Neural progenitor cell (in vitro differentiated cells): ENCODE results near the gene SLC9C1.

Experiments
- EZH2 ChIP-seq: fragments of 200-600 bp; sonication (generic); IDR thresholded peaks from 2 replicates; pipeline ENCODE4 v1.6.1; 2017; ENCODE audit warnings: antibody characterized with exemption, mild to moderate bottlenecking, moderate library complexity
- TF ChIP-seq, protein P1 (sequence below): fragments of 200-600 bp; sonication (generic); IDR thresholded peaks from 2 replicates; pipeline ENCODE4 v1.5.1; 2017; ENCODE audit warnings: antibody characterized with exemption, mild to moderate bottlenecking

DNA sequence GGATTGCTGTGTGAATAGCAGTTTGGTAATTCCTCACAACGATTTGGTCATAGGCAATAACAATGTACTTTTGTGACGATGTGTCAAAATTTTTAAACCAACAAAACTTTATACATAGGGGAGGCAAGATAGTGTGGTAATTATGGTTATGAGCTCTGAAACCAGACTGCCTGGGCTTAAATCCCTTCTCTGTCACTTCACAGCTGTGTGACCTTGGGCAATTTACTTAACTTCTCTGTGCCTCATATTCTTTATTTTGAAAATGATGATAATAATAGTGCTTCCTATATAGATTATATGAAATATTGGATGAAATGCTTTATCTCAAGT is 44.7 kb upstream of the SLC9C1 start:
- TF ChIP-seq, protein P1, sequence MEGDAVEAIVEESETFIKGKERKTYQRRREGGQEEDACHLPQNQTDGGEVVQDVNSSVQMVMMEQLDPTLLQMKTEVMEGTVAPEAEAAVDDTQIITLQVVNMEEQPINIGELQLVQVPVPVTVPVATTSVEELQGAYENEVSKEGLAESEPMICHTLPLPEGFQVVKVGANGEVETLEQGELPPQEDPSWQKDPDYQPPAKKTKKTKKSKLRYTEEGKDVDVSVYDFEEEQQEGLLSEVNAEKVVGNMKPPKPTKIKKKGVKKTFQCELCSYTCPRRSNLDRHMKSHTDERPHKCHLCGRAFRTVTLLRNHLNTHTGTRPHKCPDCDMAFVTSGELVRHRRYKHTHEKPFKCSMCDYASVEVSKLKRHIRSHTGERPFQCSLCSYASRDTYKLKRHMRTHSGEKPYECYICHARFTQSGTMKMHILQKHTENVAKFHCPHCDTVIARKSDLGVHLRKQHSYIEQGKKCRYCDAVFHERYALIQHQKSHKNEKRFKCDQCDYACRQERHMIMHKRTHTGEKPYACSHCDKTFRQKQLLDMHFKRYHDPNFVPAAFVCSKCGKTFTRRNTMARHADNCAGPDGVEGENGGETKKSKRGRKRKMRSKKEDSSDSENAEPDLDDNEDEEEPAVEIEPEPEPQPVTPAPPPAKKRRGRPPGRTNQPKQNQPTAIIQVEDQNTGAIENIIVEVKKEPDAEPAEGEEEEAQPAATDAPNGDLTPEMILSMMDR = no peak
- no peak for TF ChIP-seq EZH2
